RWPE2 (cell line): Measurements from ENCODE around the gene STK4.

ENCODE experiments used
- ATAC-seq: fragments of 200-7000 bp; cut with Tn5 transposase; 3 replicates; pipeline ENCODE4 v1.9.1; 2021; ENCODE audit warnings: low read depth
- DNase-seq: peaks from one replicate; pipeline ENCODE4 v3.0.0-alpha.2; 2020; ENCODE audit warnings: low spot score
- H3K27ac ChIP-seq: fragments of 450-650 bp; 2 replicates; pipeline ENCODE4 v1.5.1; 2017; ENCODE audit warnings: mild to moderate bottlenecking; ENCODE audit not compliant: poor library complexity, severe bottlenecking
- H3K27me3 ChIP-seq: fragments of 250-450 bp; sonication (Bioruptor Pico); 2 replicates; pipeline ENCODE4 v1.5.1; 2021; ENCODE audit warnings: mild to moderate bottlenecking, moderate library complexity; ENCODE audit not compliant: insufficient read depth, poor library complexity, severe bottlenecking
- H3K36me3 ChIP-seq: fragments of 250-450 bp; sonication (Bioruptor Pico); 2 replicates; pipeline ENCODE4 v1.5.1; 2020; ENCODE audit warnings: low read depth, mild to moderate bottlenecking, moderate library complexity
- H3K4me1 ChIP-seq: fragments of 250-450 bp; sonication (Bioruptor Pico); 2 replicates; pipeline ENCODE4 v1.5.1; 2021; ENCODE audit warnings: mild to moderate bottlenecking, moderate library complexity; ENCODE audit not compliant: insufficient read depth, poor library complexity, severe bottlenecking
- H3K4me3 ChIP-seq: fragments of 250-450 bp; sonication (Bioruptor Pico); 2 replicates; pipeline ENCODE4 v1.5.1; 2021; ENCODE audit warnings: mild to moderate bottlenecking, moderate library complexity; ENCODE audit not compliant: severe bottlenecking
- H3K9me3 ChIP-seq: fragments of 250-450 bp; sonication (Bioruptor Pico); 2 replicates; pipeline ENCODE4 v1.5.1; 2021; ENCODE audit warnings: mild to moderate bottlenecking, moderate library complexity; ENCODE audit not compliant: severe bottlenecking
- CTCF ChIP-seq: fragments of 450-650 bp; IDR thresholded peaks from one replicate; pipeline ENCODE4 v1.5.1; 2017; ENCODE audit warnings: mild to moderate bottlenecking, moderate library complexity; ENCODE audit not compliant: poor library complexity, severe bottlenecking

The STK4 gene

GRCh38 chr20:45105317-45105716 is 139.0 kb downstream of the STK4 start:
- Histone ChIP-seq H3K4me3 (no peak overlapping the region), H3K27ac (no peak overlapping the region), H3K27me3 (no peaks in the 10 kb centered on the region), H3K36me3 (no peaks in the 10 kb centered on the region), H3K4me1 (no peaks in the 10 kb centered on the region), H3K9me3 (no peaks in the 10 kb centered on the region)
- no peak for DNase-seq
- ATAC-seq, result no peak
- no peak for TF ChIP-seq CTCF

GRCh38 chr20:45109634-45110033 is 143.3 kb downstream of the STK4 start:
- H3K27me3 ChIP-seq, result no peaks in the 10 kb centered on the region
- ATAC-seq (no peak), DNase-seq (peak; percentile 72)
- no peak overlapping the region for H3K4me3 ChIP-seq
- H3K27ac ChIP-seq, result no peak overlapping the region
- peaks cover 3% of the 10 kb centered on the region for H3K4me1 ChIP-seq
- H3K9me3 ChIP-seq, result no peaks in the 10 kb centered on the region
- no peaks in the 10 kb centered on the region for H3K36me3 ChIP-seq
- no peak for TF ChIP-seq CTCF

- H3K27me3 ChIP-seq, result no peaks in the 10 kb centered on the region
- DNase-seq (peak; percentile 80), ATAC-seq (no peak)
- no peaks in the 10 kb centered on the region for H3K36me3 ChIP-seq
- no peak overlapping the region for H3K27ac ChIP-seq
- H3K4me1 ChIP-seq, result peaks cover 6% of the 10 kb centered on the region
- H3K4me3 ChIP-seq, result no peak overlapping the region
- no peaks in the 10 kb centered on the region for H3K9me3 ChIP-seq
- TF ChIP-seq CTCF, result no peak
Measured at GRCh38 chr20:45110301-45110700, 144.0 kb downstream of the STK4 start.

- ATAC-seq (no peak), DNase-seq (peak; percentile 64)
- no peak for TF ChIP-seq CTCF
- Histone ChIP-seq H3K9me3 (no peaks in the 10 kb centered on the region), H3K4me1 (peaks cover 6% of the 10 kb centered on the region), H3K27ac (no peak overlapping the region), H3K36me3 (no peaks in the 10 kb centered on the region), H3K27me3 (no peaks in the 10 kb centered on the region), H3K4me3 (no peak overlapping the region)
Measured at GRCh38 chr20:45111285-45111684, 145.0 kb downstream of the STK4 start.

- DNase-seq, result peak; percentile 82
- Histone ChIP-seq H3K4me3 (no peak overlapping the region), H3K36me3 (no peaks in the 10 kb centered on the region), H3K27ac (no peak overlapping the region), H3K27me3 (no peaks in the 10 kb centered on the region), H3K4me1 (peaks cover 6% of the 10 kb centered on the region), H3K9me3 (no peaks in the 10 kb centered on the region)
- no peak for ATAC-seq
- peak; percentile 88 for TF ChIP-seq CTCF
Measured at GRCh38 chr20:45111799-45112471, 145.6 kb downstream of the STK4 start.
